Mesenteric fat pad (tissue), 1 donor: ENCODE results near the gene C5orf15. TPM values are rescaled to one million over a fixed set of nuclear protein-coding genes. Genes with fewer than 3 reads are reported as not detected.

Source experiments
- DNase-seq: peaks from one replicate; pipeline ENCODE4 v3.0.0-alpha.2; 2020; ENCODE audit warnings: low spot score
- total RNA-seq: library from RNA; stranded (reverse); fragmentation: NEBNext Ultra II Directional; extraction: Animal tissue kit (Norgen Biotek cat#: 25700); gene quantifications from one replicate; pipeline ENCODE4 v1.2.1, GENCODE V29; 2021
- donor health status: DM: yes; HTN: yes; CAD: no.

Gene C5orf15
- total RNA-seq, 1 donor from 2014 or later = 29.7 TPM

- DNase-seq = peak; percentile 53
Observed at GRCh38 chr5:133994297-133994989, 26.0 kb upstream of the C5orf15 start.

GRCh38 chr5:133993185-133993936 is 24.9 kb upstream of the C5orf15 start:
- no peak for DNase-seq

- peak; percentile 68 for DNase-seq
Observed at GRCh38 chr5:133992429-133993155, 24.2 kb upstream of the C5orf15 start.

- DNase-seq = no peak
Observed at GRCh38 chr5:133991171-133991910, 22.9 kb upstream of the C5orf15 start.

- DNase-seq = no peak
Observed at GRCh38 chr5:133990396-133990795, 22.0 kb upstream of the C5orf15 start.

GRCh38 chr5:133985540-133986180 is 17.2 kb upstream of the C5orf15 start:
- no peak for DNase-seq

- DNase-seq = no peak
Observed at GRCh38 chr5:133983674-133984073, 15.2 kb upstream of the C5orf15 start.

GRCh38 chr5:133981714-133982113 is 13.3 kb upstream of the C5orf15 start:
- no peak for DNase-seq

- DNase-seq = peak; percentile 71
Observed at GRCh38 chr5:133980652-133981051, 12.2 kb upstream of the C5orf15 start.

GRCh38 chr5:133978943-133979342 is 10.5 kb upstream of the C5orf15 start:
- no peak for DNase-seq

- no peak for DNase-seq
Observed at GRCh38 chr5:133977858-133978257, 9.4 kb upstream of the C5orf15 start.

GRCh38 chr5:133977161-133977787 is 8.8 kb upstream of the C5orf15 start:
- peak; percentile 64 for DNase-seq

- peak; percentile 28 for DNase-seq
Observed at GRCh38 chr5:133975546-133975945, 7.1 kb upstream of the C5orf15 start.

GRCh38 chr5:133974142-133974541 is 5.7 kb upstream of the C5orf15 start:
- DNase-seq = no peak

GRCh38 chr5:133970325-133970909 is 2.0 kb upstream of the C5orf15 start:
- DNase-seq = no peak

GRCh38 chr5:133969654-133970324 is 1.4 kb upstream of the C5orf15 start:
- DNase-seq = no peak

- no peak for DNase-seq
Observed at GRCh38 chr5:133967698-133968203, 674 bp downstream of the C5orf15 start.

GRCh38 chr5:133967124-133967523 is 1.3 kb downstream of the C5orf15 start:
- DNase-seq = no peak

GRCh38 chr5:133966090-133966489 is 2.3 kb downstream of the C5orf15 start:
- no peak for DNase-seq
